Measurements from ENCODE around the gene HELZ. TPM values are rescaled to one million over a fixed set of nuclear protein-coding genes. Genes with fewer than 3 reads are reported as not detected.

HELZ gene
- polyA plus RNA-seq, 1 experiment: 8.4 TPM

DNA sequence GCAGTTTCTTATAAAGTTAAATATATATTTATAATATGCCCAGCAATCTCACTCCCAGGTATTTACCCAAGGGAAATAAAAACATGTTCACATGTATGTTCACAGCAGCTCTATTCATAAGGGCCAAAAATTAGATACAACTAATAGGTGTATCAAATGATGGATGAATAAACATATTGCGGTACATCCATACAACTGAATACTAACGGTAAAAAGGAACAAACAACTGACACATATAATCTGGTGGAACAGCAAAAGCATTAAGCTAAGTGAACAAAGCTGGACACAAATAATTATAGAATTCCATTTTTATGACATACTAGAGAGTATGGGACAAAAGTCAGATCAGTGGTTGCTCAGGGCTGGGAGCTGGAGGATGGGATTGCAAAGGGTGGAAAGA is 125.9 kb downstream of the HELZ start:
- H3K36me3 ChIP-seq (ENCODE audit: control insufficient read depth, insufficient read depth, low read length): peaks cover 2% of the 10 kb centered on the region; the same call in 1 of the 2 replicates
- CTCF ChIA-PET: no interaction called here
- TF ChIP-seq, protein P1, sequence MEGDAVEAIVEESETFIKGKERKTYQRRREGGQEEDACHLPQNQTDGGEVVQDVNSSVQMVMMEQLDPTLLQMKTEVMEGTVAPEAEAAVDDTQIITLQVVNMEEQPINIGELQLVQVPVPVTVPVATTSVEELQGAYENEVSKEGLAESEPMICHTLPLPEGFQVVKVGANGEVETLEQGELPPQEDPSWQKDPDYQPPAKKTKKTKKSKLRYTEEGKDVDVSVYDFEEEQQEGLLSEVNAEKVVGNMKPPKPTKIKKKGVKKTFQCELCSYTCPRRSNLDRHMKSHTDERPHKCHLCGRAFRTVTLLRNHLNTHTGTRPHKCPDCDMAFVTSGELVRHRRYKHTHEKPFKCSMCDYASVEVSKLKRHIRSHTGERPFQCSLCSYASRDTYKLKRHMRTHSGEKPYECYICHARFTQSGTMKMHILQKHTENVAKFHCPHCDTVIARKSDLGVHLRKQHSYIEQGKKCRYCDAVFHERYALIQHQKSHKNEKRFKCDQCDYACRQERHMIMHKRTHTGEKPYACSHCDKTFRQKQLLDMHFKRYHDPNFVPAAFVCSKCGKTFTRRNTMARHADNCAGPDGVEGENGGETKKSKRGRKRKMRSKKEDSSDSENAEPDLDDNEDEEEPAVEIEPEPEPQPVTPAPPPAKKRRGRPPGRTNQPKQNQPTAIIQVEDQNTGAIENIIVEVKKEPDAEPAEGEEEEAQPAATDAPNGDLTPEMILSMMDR (IDR thresholded peaks at IDR 0.05; ENCODE audit: insufficient read depth, low read depth, low read length): no peak
- POLR2A ChIA-PET: no interaction called here
- no peaks in the 10 kb centered on the region for H3K27me3 ChIP-seq (ENCODE audit: control insufficient read depth, insufficient read depth, low read length)
- no peak overlapping the region for H3K4me3 ChIP-seq (ENCODE audit: low read depth, low read length)
- no peak for DNase-seq (ENCODE audit: low read depth)

DNA sequence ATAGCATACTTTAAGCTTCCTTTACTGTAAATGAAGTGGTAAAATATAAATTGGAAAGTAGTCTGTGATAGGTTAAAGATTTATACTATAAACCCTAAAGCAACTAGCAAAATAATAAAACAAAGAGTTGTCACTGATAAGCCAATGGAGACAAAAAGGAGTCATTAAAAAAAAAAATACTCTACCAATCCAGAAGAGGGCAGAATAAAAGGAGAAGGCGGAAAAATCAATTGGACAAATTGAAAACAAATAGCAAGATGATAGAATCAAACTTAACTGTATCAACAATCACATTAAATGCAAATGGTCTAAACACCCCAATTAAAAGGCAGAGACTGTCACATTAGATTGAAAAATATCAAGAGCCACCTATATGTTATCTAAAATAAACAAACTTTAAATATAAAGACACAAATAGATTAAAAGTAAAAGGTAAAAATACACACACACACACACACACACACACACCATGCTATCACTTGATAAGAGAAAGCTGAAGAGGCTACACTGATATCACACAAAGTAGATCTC is 128.9 kb downstream of the HELZ start:
- H3K4me3 ChIP-seq (ENCODE audit: low read depth, low read length): no peak overlapping the region
- POLR2A ChIA-PET: no interaction called here
- CTCF ChIA-PET: no interaction called here
- H3K36me3 ChIP-seq (ENCODE audit: control insufficient read depth, insufficient read depth, low read length): peaks cover 2% of the 10 kb centered on the region; the same call in 1 of the 2 replicates
- H3K27me3 ChIP-seq (ENCODE audit: control insufficient read depth, insufficient read depth, low read length): no peaks in the 10 kb centered on the region
- TF ChIP-seq, protein P1 (IDR thresholded peaks at IDR 0.05; ENCODE audit: insufficient read depth, low read depth, low read length): no peak
- DNase-seq (ENCODE audit: low read depth): no peak

DNA sequence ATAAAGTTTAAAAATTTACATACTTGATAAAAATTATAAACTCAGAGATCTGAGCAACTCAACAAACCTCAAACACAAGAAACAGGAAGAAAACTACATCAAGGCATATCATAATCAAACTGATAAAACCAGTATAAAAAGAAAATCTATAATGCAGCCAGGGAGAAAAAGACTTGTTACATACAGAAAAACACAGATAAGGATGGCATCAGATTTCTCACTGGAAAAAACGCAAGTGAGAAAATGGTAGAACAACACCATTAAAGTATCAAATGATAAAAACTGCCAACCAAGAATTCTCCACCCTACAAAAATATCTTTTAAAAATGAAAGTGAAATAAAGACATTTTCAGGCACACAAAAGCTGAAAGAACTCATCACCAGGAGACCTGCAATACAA is 129.6 kb downstream of the HELZ start:
- DNase-seq (ENCODE audit: low read depth): no peak
- POLR2A ChIA-PET: no interaction called here
- H3K36me3 ChIP-seq (ENCODE audit: control insufficient read depth, insufficient read depth, low read length): peaks cover 5% of the 10 kb centered on the region; the same call in 1 of the 2 replicates
- H3K27me3 ChIP-seq (ENCODE audit: control insufficient read depth, insufficient read depth, low read length): no peaks in the 10 kb centered on the region
- H3K4me3 ChIP-seq (ENCODE audit: low read depth, low read length): no peak overlapping the region
- TF ChIP-seq, protein P1 (IDR thresholded peaks at IDR 0.05; ENCODE audit: insufficient read depth, low read depth, low read length): no peak
- CTCF ChIA-PET: no interaction called here

DNA sequence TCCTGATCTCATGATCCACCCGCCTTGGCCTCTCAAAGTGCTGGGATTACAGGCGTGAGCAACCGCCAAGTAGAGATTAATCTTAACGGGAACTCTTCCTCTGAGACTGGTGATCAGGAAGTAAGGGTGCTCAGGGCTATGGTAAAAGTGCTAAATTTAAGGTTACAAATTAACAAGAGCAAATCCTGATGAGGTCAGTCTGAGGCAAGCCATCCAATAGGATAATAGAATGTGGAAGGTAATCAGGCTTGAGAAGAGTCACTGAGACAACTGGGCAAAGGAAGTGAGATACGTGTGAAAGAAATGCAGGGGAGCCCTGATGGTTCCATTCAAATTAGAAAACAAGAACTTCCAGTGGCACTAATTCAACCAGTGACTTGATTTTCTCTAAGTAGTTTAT is 131.5 kb downstream of the HELZ start:
- TF ChIP-seq, protein P1 (IDR thresholded peaks at IDR 0.05; ENCODE audit: insufficient read depth, low read depth, low read length): no peak
- POLR2A ChIA-PET: no interaction called here
- DNase-seq (ENCODE audit: low read depth): no peak
- no peaks in the 10 kb centered on the region for H3K27me3 ChIP-seq (ENCODE audit: control insufficient read depth, insufficient read depth, low read length)
- peaks cover 6% of the 10 kb centered on the region; the same call in 1 of the 2 replicates for H3K36me3 ChIP-seq (ENCODE audit: control insufficient read depth, insufficient read depth, low read length)
- H3K4me3 ChIP-seq (ENCODE audit: low read depth, low read length): no peak overlapping the region
- CTCF ChIA-PET: no interaction called here

DNA sequence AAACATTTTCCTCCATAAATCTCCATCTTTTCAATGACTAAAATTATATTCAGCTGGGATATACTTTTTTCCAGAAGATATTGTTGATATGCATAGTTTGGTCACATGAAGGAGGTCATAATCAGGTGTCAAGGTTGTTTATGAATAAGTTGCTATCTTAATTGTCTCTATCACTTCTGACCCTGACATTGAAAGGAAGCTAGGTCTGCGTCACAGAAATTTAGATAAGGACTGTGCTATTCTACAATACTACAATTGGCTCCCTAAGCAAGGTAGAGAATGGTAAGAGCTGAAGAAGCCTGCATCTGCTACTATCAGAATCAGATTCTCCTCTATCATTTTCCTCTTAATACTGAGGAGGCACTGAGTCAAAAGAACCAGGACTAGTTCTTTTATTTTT is 133.2 kb downstream of the HELZ start:
- H3K4me3 ChIP-seq (ENCODE audit: low read depth, low read length): no peak overlapping the region
- TF ChIP-seq, protein P1 (IDR thresholded peaks at IDR 0.05; ENCODE audit: insufficient read depth, low read depth, low read length): no peak
- CTCF ChIA-PET: interaction anchor here (0.7 kb wide), 2 partner anchors 12 to 19 kb away, joined by 3 to 4 read pairs; no protein-coding TSS in a partner anchor
- DNase-seq (ENCODE audit: low read depth): no peak
- no peaks in the 10 kb centered on the region for H3K27me3 ChIP-seq (ENCODE audit: control insufficient read depth, insufficient read depth, low read length)
- peaks cover 14% of the 10 kb centered on the region for H3K36me3 ChIP-seq (ENCODE audit: control insufficient read depth, insufficient read depth, low read length)
- POLR2A ChIA-PET: no interaction called here
